ENCODE measurements around the gene USP40. TPM values are rescaled to one million over a fixed set of nuclear protein-coding genes. Genes with fewer than 3 reads are reported as not detected.
"Not testable (repeated sequence)": the region's sequence is repeated elsewhere in the genome, so short reads cannot be mapped to it uniquely, and the experiment has no call there.

USP40 gene
- total RNA-seq, 1 donor from 2014 or later: 47.6 TPM

- Histone ChIP-seq H3K4me1 (no peaks in the 10 kb centered on the region), H3K27me3 (no peaks in the 10 kb centered on the region), H3K36me3 (no peaks in the 10 kb centered on the region), H3K4me3 (no peak overlapping the region), H3K27ac (no peak overlapping the region), H3K9me3 (no peaks in the 10 kb centered on the region)
- TF ChIP-seq, protein P1, sequence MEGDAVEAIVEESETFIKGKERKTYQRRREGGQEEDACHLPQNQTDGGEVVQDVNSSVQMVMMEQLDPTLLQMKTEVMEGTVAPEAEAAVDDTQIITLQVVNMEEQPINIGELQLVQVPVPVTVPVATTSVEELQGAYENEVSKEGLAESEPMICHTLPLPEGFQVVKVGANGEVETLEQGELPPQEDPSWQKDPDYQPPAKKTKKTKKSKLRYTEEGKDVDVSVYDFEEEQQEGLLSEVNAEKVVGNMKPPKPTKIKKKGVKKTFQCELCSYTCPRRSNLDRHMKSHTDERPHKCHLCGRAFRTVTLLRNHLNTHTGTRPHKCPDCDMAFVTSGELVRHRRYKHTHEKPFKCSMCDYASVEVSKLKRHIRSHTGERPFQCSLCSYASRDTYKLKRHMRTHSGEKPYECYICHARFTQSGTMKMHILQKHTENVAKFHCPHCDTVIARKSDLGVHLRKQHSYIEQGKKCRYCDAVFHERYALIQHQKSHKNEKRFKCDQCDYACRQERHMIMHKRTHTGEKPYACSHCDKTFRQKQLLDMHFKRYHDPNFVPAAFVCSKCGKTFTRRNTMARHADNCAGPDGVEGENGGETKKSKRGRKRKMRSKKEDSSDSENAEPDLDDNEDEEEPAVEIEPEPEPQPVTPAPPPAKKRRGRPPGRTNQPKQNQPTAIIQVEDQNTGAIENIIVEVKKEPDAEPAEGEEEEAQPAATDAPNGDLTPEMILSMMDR (IDR thresholded peaks at IDR 0.05): no peak
- DNase-seq (no peak), ATAC-seq (no peak)
- intact Hi-C loops (cut with DNase I): no loop called here
These were observed 21.8 kb upstream of the USP40 start for GRCh38 chr2:233588400-233588799.

GRCh38 chr2:233584210-233584609 lies 17.6 kb upstream of the USP40 start:
- no peak for ATAC-seq
- H3K4me3 ChIP-seq: no peak overlapping the region
- H3K9me3 ChIP-seq: no peaks in the 10 kb centered on the region
- H3K27ac ChIP-seq: no peak overlapping the region
- H3K36me3 ChIP-seq: no peaks in the 10 kb centered on the region
- H3K4me1 ChIP-seq: no peaks in the 10 kb centered on the region
- DNase-seq: no peak
- TF ChIP-seq, protein P1 (IDR thresholded peaks at IDR 0.05): no peak
- H3K27me3 ChIP-seq: no peaks in the 10 kb centered on the region
- intact Hi-C loops (cut with DNase I): no loop called here

- H3K36me3 ChIP-seq; H3K27me3 ChIP-seq; ATAC-seq; H3K9me3 ChIP-seq; intact Hi-C loops (cut with DNase I); H3K4me3 ChIP-seq; H3K4me1 ChIP-seq; H3K27ac ChIP-seq; DNase-seq: not testable (repeated sequence)
These were observed 16.8 kb upstream of the USP40 start for GRCh38 chr2:233583217-233583965.

GRCh38 chr2:233577341-233577740 lies 10.8 kb upstream of the USP40 start:
- H3K4me1 ChIP-seq; intact Hi-C loops (cut with DNase I); H3K4me3 ChIP-seq; H3K27me3 ChIP-seq; DNase-seq; H3K36me3 ChIP-seq; ATAC-seq; H3K27ac ChIP-seq; H3K9me3 ChIP-seq: not testable (repeated sequence)

DNA sequence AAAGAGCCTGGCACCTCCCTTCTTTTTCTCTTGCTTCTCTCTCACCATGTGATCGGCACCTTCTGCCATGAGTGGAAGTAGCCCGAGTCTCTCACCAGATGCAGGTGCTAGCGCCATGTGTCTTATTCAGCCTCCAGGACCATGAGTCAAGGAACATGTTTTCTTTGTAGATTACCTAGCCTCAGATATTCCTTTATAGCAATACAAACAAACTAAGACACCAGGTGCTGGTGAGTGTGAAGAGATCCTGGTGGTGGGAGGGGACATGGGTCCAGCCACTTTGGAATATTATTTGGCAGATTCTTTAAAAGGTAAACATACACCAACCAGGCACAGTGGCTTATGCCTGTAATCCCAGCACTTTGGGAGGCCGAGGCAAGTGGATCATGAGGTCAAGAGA lies 5.9 kb upstream of the USP40 start:
- Histone ChIP-seq H3K27me3 (no peaks in the 10 kb centered on the region), H3K4me1 (no peaks in the 10 kb centered on the region), H3K4me3 (no peak overlapping the region), H3K36me3 (no peaks in the 10 kb centered on the region), H3K27ac (no peak overlapping the region), H3K9me3 (no peaks in the 10 kb centered on the region)
- ATAC-seq (no peak), DNase-seq (no peak)
- intact Hi-C loops (cut with DNase I): no loop called here
- TF ChIP-seq, protein P1 (IDR thresholded peaks at IDR 0.05): no peak

GRCh38 chr2:233571462-233571861 lies 4.9 kb upstream of the USP40 start:
- H3K27me3 ChIP-seq: no peaks in the 10 kb centered on the region
- no peaks in the 10 kb centered on the region for H3K4me1 ChIP-seq
- no peak for ATAC-seq
- no peak overlapping the region for H3K4me3 ChIP-seq
- DNase-seq: no peak
- intact Hi-C loops (cut with DNase I): no loop called here
- no peak overlapping the region for H3K27ac ChIP-seq
- H3K9me3 ChIP-seq: no peaks in the 10 kb centered on the region
- TF ChIP-seq, protein P1 (IDR thresholded peaks at IDR 0.05): no peak
- no peaks in the 10 kb centered on the region for H3K36me3 ChIP-seq

DNA sequence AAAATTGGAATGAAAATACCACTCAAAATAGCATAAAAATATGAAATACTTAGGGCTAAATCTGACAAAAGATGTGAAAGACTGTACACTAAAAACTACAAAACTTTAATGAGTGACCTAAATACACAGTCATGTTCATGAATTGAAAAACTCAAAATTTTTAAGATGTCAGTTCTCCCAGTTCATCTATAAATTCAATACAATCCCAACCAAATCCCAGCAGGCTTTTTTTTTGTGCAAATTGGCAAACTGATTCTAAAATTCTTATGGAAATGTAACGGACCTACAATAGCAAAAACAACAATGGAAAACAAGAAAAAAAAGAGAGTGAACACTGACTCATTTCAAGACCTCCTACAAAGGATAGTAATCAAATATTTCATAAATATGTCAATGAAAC lies 4.4 kb upstream of the USP40 start:
- no peaks in the 10 kb centered on the region for H3K4me1 ChIP-seq
- no peak overlapping the region for H3K27ac ChIP-seq
- DNase-seq (no peak), ATAC-seq (no peak)
- intact Hi-C loops (cut with DNase I): no loop called here
- H3K36me3 ChIP-seq: no peaks in the 10 kb centered on the region
- H3K27me3 ChIP-seq: no peaks in the 10 kb centered on the region
- H3K9me3 ChIP-seq: no peaks in the 10 kb centered on the region
- no peak overlapping the region for H3K4me3 ChIP-seq
- TF ChIP-seq, protein P1 (IDR thresholded peaks at IDR 0.05): no peak

Measured in upper lobe of right lung (tissue), 1 donor.